Measurements from ENCODE around the gene INPP5D. TPM values are rescaled to one million over a fixed set of nuclear protein-coding genes. Genes with fewer than 3 reads are reported as not detected.
"Not testable (repeated sequence)": the region's sequence is repeated elsewhere in the genome, so short reads cannot be mapped to it uniquely, and the experiment has no call there.

Gene INPP5D
- total RNA-seq, result 10 to 100 TPM; 52.4 to 54.9 TPM

DNA sequence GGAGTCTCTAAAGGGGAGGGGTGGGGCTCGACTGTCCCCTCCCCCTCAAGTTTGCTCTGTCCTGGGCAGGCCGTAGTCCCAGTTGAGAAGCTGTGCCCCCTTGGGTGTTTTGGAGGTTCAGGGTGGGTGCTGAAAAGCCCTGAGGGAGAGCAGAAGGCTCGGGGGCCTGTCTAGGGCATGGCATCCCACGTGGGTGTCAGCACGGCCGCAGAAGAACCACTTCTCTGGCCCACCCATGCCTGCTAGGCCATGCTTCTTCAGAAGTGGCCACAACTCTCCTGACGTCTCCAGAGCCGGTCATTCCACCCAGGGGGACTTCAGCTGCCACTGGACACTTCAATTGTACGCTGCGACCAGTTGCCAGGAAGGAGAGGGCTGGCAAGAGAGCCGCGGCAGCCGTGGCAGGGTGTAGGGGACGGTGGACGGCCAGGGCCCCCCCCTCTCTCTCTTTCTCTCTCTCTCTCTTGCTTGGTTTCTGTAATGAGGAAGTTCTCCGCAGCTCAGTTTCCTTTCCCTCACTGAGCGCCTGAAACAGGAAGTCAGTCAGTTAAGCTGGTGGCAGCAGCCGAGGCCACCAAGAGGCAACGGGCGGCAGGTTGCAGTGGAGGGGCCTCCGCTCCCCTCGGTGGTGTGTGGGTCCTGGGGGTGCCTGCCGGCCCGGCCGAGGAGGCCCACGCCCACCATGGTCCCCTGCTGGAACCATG, at the start of gene INPP5D:
TSS of gene INPP5D (plus strand) at position 546 of the 704 bp plus-strand sequence. CDS start at position 683, 137 bp downstream.
- H3K4me3 Mint-ChIP-seq, result peak within 1 kb of the TSS; percentile 98
- H3K36me3 Mint-ChIP-seq, result peaks cover 10% of the 10 kb centered on the region
- DNase-seq, result peak; percentile 83
- ChIA-PET POLR2A (interaction anchor here (0.6 to 6.0 kb wide), 17 partner anchors 8 to 509 kb away, joined by 3 to 145 read pairs (median 4); partner anchors contain the start of genes ATG16L1, EIF4E2 and TIGD1), CTCF (interaction anchor here (0.6 to 3.4 kb wide), 17 partner anchors 10 to 1380 kb away, joined by 3 to 66 read pairs (median 4); partner anchors contain the start of gene ATG16L1)
- intact Hi-C loops (cut with micrococcal nuclease), result loop anchor here (2.0 to 5.0 kb wide), 4 partner anchors 163 to 453 kb away; no protein-coding TSS in a partner anchor
- H3K4me1 Mint-ChIP-seq (ENCODE audit: low read depth), result peaks cover 35% of the 10 kb centered on the region
- peak within 1 kb of the TSS; percentile 99 for H3K27ac Mint-ChIP-seq
- H3K9me3 Mint-ChIP-seq, result no peaks in the 10 kb centered on the region
- no peaks in the 10 kb centered on the region for H3K27me3 Mint-ChIP-seq

DNA sequence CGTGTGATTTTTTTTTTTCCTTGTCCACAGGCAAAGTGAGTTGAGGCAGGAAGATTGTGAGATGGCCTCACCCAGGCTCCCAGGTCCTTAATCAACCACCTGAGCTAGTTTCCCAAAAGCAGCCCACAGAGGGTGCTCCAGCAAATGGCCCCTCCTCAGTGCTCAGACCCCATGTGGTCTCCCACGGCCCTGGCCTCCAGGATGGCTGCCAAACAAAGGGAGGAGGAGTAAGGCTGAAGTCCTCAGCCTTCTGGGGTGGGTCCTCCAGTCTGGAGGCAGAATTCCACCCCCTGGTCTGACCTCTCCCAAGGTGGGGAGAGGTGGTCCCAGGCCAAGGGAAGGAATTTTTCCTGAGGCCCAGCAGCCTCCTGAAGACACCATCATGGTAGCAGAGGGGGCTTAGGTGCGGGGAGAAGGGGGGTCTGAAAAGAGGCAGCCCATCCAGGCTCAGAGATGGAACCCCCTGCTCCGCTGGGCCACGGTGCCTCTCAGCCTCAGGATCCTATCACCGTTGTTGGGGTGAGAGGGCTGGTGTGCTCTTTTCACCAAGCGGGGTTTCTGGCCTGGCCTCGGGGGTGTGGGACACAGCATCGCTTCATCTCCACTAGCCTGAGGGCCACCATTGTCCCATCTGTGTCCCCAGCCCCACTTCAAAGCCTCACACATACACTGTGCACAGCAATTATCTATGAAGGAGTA, 49.4 kb upstream of the INPP5D start:
- Mint-ChIP-seq H3K4me3 (no peak overlapping the region), H3K27me3 (no peaks in the 10 kb centered on the region), H3K36me3 (no peaks in the 10 kb centered on the region), H3K4me1 (ENCODE audit: low read depth) (no peaks in the 10 kb centered on the region), H3K9me3 (no peaks in the 10 kb centered on the region), H3K27ac (no peak overlapping the region)
- POLR2A ChIA-PET, result no interaction called here
- intact Hi-C loops (cut with micrococcal nuclease), result no loop called here
- CTCF ChIA-PET, result interaction anchor here (0.6 kb wide), 1 partner anchor 405 kb away, joined by 3 read pairs; no protein-coding TSS in a partner anchor
- no peak for DNase-seq

DNA sequence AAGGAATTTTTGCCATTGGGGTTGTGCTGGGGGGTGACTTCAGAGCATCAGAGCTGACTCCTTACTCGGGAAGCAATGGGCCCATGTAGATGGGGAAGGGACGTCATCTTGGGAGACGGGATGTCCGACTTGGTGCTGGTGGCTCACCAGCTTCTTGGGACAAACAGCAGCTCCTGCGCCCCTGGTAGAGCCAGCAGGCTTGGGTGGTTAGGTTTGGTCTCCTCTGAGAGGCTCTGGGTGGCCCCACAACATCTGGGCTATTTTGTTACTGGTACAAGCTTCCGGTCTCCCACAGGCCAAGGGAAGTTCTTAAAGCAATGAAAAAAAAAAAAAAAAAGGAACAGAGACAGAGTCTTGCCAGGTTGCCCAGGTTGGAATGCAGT, 48.9 kb upstream of the INPP5D start:
- DNase-seq, result no peak
- Mint-ChIP-seq H3K27ac (no peak overlapping the region), H3K36me3 (no peaks in the 10 kb centered on the region), H3K27me3 (no peaks in the 10 kb centered on the region), H3K9me3 (no peaks in the 10 kb centered on the region), H3K4me3 (no peak overlapping the region), H3K4me1 (ENCODE audit: low read depth) (no peaks in the 10 kb centered on the region)
- POLR2A ChIA-PET, result no interaction called here
- CTCF ChIA-PET, result interaction anchor here (0.6 kb wide), 1 partner anchor 406 kb away, joined by 3 read pairs; no protein-coding TSS in a partner anchor
- intact Hi-C loops (cut with micrococcal nuclease), result no loop called here

DNA sequence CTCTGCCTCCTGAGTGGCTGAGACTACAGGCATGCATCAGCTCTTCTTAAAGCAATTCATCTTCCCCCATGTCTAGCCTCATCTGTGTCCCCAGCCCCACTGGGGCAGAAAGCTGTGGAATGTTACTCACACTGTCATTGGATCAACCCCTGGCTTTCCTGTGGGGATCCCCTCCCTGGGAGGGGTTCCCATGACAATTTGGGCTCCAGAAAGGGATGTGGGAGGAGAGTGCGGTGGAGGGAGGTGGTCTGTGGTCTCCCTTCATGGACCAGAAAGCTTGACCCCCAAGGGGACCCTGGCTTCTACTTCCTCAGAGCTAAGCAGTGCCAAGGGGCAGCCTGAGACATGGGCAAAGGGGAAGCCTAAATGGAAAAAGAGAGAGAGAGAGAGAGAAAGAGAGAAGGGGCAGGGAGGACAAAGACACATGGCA, 48.4 kb upstream of the INPP5D start:
- DNase-seq, result peak; percentile 2
- H3K4me1 Mint-ChIP-seq (ENCODE audit: low read depth), result no peaks in the 10 kb centered on the region
- intact Hi-C loops (cut with micrococcal nuclease), result no loop called here
- H3K27ac Mint-ChIP-seq, result no peak overlapping the region
- no peak overlapping the region for H3K4me3 Mint-ChIP-seq
- POLR2A ChIA-PET, result no interaction called here
- no peaks in the 10 kb centered on the region for H3K36me3 Mint-ChIP-seq
- CTCF ChIA-PET, result no interaction called here
- no peaks in the 10 kb centered on the region for H3K27me3 Mint-ChIP-seq
- no peaks in the 10 kb centered on the region for H3K9me3 Mint-ChIP-seq

DNA sequence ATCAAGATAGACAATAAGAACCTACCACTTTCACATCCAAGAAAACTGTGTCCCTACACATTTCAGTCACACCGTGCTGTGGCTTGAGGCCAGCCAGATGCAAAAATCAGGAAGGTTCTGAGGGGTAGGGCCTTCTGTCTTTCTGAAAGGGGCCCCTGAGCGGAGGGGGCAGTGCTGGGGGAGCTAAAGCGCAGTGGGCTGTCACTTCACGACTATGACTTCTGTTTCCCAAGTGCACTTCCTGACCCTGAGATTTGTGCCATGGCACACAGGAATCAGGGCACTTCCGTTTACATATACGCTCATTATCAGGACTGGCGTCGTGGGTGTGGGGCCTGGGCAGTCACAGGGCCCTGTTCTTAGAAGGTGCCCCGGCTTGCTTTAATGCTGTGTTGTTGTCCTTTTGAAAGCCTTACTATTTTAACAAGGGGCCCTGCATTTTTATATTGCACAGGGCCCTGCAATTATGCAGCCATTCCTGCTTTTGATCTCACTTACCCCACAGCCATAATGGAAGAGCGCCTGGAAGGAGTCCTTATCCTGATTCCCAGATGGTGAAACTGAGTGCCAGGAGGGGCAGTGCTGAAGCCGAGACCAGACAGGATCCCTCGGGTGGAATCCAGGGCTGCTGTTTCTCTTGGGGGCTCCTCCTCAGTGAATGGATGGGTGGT, 47.7 kb upstream of the INPP5D start:
- no peak overlapping the region for H3K27ac Mint-ChIP-seq
- no peaks in the 10 kb centered on the region for H3K36me3 Mint-ChIP-seq
- no peak overlapping the region for H3K4me3 Mint-ChIP-seq
- H3K27me3 Mint-ChIP-seq, result no peaks in the 10 kb centered on the region
- ChIA-PET CTCF (interaction anchor here (2.1 kb wide), 1 partner anchor 42 kb away, joined by 6 read pairs; no protein-coding TSS in a partner anchor), POLR2A (no interaction called here)
- H3K9me3 Mint-ChIP-seq, result peaks cover 1% of the 10 kb centered on the region
- no peaks in the 10 kb centered on the region for H3K4me1 Mint-ChIP-seq (ENCODE audit: low read depth)
- peak; percentile 4 for DNase-seq
- intact Hi-C loops (cut with micrococcal nuclease), result no loop called here

DNA sequence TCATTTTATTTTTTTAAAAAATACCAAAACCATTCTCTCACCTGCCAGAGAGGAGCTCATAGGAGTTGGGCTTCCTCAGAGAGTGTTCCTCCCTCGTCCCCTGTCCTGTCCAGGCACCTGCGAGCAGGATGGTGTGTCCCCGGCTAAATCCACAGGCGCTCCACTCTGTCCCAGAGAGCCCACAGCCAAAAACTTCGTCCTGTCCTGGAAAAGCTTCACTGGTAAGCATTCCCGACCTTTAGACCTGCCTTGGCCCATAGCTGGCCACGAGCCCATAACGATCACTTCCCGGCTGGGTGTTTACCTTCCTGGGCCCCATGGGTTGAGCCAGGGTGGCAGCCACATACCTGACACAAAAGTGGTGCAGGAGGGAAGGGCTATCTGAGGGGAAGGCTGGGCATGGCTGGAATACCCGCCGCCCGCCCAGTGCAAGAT, 47.1 kb upstream of the INPP5D start, which contains the start of gene NGEF:
TSS of gene NGEF (minus strand) at position 230 of the 435 bp plus-strand sequence. CDS start 38,366 bp downstream, outside the sequence.
- CTCF ChIA-PET, result interaction anchor here (2.1 kb wide), 1 partner anchor 41 kb away, joined by 6 read pairs; no protein-coding TSS in a partner anchor
- no peak within 1 kb of the TSS for H3K4me3 Mint-ChIP-seq
- H3K9me3 Mint-ChIP-seq, result peaks cover 3% of the 10 kb centered on the region
- H3K27ac Mint-ChIP-seq, result no peak within 1 kb of the TSS
- no peaks in the 10 kb centered on the region for H3K4me1 Mint-ChIP-seq (ENCODE audit: low read depth)
- POLR2A ChIA-PET, result no interaction called here
- H3K27me3 Mint-ChIP-seq, result no peaks in the 10 kb centered on the region
- intact Hi-C loops (cut with micrococcal nuclease), result no loop called here
- no peak for DNase-seq
- no peaks in the 10 kb centered on the region for H3K36me3 Mint-ChIP-seq

DNA sequence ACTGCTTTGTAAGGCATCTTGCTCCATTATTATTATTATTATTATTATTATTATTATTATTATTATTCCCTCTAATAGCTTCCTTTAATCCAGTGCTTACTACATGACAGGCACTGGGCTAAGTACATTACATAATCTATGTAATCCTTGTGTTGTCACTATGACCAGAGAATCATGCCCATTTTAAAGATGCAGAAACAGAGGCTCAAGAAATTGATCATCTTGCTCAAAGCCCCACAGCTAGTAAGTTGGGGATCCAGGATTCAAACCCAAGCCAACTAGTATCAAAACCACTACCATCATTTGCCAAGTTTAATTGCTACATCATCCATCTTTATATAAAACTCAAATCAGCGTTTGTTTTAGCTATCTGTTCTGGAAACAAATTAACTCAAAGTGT, 46.5 kb upstream of the INPP5D start:
- H3K9me3 Mint-ChIP-seq, result peaks cover 3% of the 10 kb centered on the region
- no peak overlapping the region for H3K4me3 Mint-ChIP-seq
- no peak for DNase-seq
- ChIA-PET POLR2A (no interaction called here), CTCF (interaction anchor here (2.1 kb wide), 1 partner anchor 40 kb away, joined by 6 read pairs; no protein-coding TSS in a partner anchor)
- H3K27me3 Mint-ChIP-seq, result no peaks in the 10 kb centered on the region
- H3K36me3 Mint-ChIP-seq, result no peaks in the 10 kb centered on the region
- H3K27ac Mint-ChIP-seq, result no peak overlapping the region
- intact Hi-C loops (cut with micrococcal nuclease), result no loop called here
- no peaks in the 10 kb centered on the region for H3K4me1 Mint-ChIP-seq (ENCODE audit: low read depth)

DNA sequence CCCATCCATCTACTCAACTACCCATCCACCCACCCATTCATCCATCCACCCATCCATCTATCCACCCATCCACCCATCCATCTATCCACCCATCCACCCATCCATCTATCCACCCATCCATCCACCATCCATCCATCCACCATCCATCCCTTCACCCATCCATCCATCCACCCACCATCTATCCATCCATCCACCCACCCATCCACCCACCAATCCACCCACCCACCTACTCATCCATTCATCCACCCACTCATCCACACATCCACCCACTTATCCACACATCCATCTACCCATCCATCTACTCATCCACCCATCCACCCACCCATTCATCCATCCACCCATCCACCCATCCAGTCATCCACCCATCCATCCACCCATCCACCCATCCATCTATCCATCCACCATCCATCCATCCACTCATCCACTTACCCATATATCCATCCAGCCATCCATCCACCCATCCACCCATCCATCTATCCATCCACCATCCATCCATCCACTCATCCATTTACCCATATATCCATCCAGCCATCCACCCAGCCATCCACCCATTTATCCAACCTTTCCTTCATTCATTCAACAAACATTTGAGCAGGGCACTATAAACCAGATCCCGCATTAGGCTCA, 45.0 kb upstream of the INPP5D start:
- ChIA-PET CTCF (no interaction called here), POLR2A (no interaction called here)
- H3K36me3 Mint-ChIP-seq, result no peaks in the 10 kb centered on the region
- H3K4me3 Mint-ChIP-seq, result no peak overlapping the region
- no peak overlapping the region for H3K27ac Mint-ChIP-seq
- peaks cover 3% of the 10 kb centered on the region for H3K9me3 Mint-ChIP-seq
- intact Hi-C loops (cut with micrococcal nuclease), result no loop called here
- H3K27me3 Mint-ChIP-seq, result no peaks in the 10 kb centered on the region
- H3K4me1 Mint-ChIP-seq (ENCODE audit: low read depth), result no peaks in the 10 kb centered on the region
- no peak for DNase-seq

DNA sequence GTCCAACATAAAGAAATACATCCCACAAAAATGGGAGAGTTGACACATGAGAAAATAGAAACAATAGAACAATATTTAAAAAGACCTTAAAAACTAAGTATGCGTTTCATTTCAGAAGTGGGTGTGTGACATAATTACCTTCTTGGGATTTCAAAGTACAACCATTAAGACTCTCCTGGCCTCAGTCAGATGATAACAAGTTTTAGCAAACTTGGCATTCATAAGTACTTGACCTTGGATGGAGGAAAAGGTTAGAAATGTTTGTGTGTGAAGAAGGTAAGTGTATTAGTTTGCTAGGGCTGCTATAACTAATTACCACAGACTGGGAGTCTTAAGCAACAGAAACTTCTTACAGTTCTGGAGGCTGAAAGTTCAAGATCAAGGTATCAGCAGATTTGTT, 42.2 kb upstream of the INPP5D start:
- Mint-ChIP-seq H3K27me3 (no peaks in the 10 kb centered on the region), H3K27ac (no peak overlapping the region), H3K4me3 (no peak overlapping the region), H3K9me3 (peaks cover 3% of the 10 kb centered on the region), H3K36me3 (no peaks in the 10 kb centered on the region), H3K4me1 (ENCODE audit: low read depth) (no peaks in the 10 kb centered on the region)
- intact Hi-C loops (cut with micrococcal nuclease), result no loop called here
- no peak for DNase-seq
- CTCF ChIA-PET, result interaction anchor here (0.6 kb wide), 1 partner anchor 265 kb away, joined by 4 read pairs; no protein-coding TSS in a partner anchor
- POLR2A ChIA-PET, result no interaction called here

DNA sequence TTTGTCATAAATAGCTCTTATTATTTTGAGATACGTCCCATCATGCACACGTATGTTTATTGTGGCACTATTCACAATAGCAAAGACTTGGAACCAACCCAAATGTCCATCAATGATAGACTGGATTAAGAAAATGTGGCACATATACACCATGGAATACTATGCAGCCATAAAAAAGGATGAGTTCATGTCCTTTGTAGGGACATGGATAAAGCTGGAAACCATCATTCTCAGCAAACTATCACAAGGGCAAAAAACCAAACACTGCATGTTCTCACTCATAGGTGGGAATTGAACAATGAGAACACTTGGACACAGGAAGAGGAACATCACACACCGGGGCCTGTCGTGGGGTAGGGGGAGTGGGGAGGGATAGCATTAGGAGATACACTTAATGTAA, 40.5 kb upstream of the INPP5D start:
- POLR2A ChIA-PET, H3K27ac Mint-ChIP-seq: not testable (repeated sequence)

DNA sequence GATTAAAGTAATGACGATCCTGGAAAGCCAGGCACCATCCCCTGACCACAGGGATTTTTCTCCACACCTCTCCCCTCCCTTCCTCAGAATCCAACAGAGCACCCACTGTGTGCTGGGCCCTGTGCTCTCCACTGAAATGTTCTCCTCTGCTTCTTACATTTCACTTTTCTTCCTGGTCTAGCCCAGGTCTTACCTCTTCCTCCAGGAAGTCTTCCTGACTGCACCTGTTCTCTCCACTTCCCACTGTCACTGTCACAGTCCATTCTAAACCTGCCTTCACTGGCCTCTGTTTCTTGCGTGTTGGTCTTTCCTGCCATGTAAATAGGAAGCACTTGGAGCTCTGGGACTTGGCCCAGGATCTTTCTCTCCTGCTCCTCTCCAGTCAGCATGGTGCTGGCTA, 39.7 kb upstream of the INPP5D start:
- H3K4me3 Mint-ChIP-seq, result no peak overlapping the region
- no peaks in the 10 kb centered on the region for H3K36me3 Mint-ChIP-seq
- H3K4me1 Mint-ChIP-seq (ENCODE audit: low read depth), result no peaks in the 10 kb centered on the region
- peaks cover 3% of the 10 kb centered on the region for H3K9me3 Mint-ChIP-seq
- H3K27me3 Mint-ChIP-seq, result no peaks in the 10 kb centered on the region
- ChIA-PET CTCF (no interaction called here), POLR2A (no interaction called here)
- intact Hi-C loops (cut with micrococcal nuclease), result no loop called here
- DNase-seq, result no peak
- no peak overlapping the region for H3K27ac Mint-ChIP-seq

More for the DNA sequence above, 40.5 kb upstream of the INPP5D start:
- H3K9me3 Mint-ChIP-seq; DNase-seq; H3K36me3 Mint-ChIP-seq; CTCF ChIA-PET; H3K4me3 Mint-ChIP-seq; H3K4me1 Mint-ChIP-seq (ENCODE audit: low read depth); intact Hi-C loops (cut with micrococcal nuclease); H3K27me3 Mint-ChIP-seq: not testable (repeated sequence)

DNA sequence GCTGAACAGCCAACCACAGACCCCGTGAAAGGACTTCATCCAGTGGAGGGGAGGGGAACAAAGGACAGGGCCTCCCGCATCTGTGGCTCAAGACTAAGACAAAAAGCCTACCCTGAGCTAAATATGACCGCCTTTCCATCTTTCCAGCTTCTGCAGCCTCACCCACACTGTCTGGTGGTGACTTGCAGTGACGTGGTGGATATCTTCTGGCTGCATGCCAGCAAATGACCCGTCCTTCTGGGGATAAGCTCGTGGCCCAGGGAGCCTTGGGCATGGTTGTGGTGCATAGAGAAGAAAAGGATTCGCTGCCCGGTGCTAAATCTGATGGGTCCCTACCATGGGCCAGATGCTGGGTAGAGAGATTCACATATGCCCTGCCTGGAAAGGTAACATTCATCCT, 38.4 kb upstream of the INPP5D start:
- Mint-ChIP-seq H3K27ac (no peak overlapping the region), H3K4me3 (no peak overlapping the region), H3K9me3 (peaks cover 3% of the 10 kb centered on the region), H3K36me3 (no peaks in the 10 kb centered on the region), H3K27me3 (no peaks in the 10 kb centered on the region), H3K4me1 (ENCODE audit: low read depth) (no peaks in the 10 kb centered on the region)
- no peak for DNase-seq
- CTCF ChIA-PET, result no interaction called here
- intact Hi-C loops (cut with micrococcal nuclease), result no loop called here
- POLR2A ChIA-PET, result no interaction called here

Measured in activated CD4-positive, alpha-beta memory T cell treated with anti-CD3 and anti-CD28 coated beads for 36 hours (primary cell).